Neutrophil (primary cell): Measurements from ENCODE around the gene VGLL4.

Experiments used
- H3K27ac ChIP-seq: fragments of 200-600 bp; sonication (generic); 2 replicates; pipeline ENCODE4 v1.5.1; 2016; ENCODE audit warnings: mild to moderate bottlenecking, moderate library complexity
- H3K27me3 ChIP-seq: fragments of 200-600 bp; sonication (generic); 2 replicates; pipeline ENCODE4 v1.6.0; 2016; ENCODE audit warnings: mild to moderate bottlenecking
- H3K36me3 ChIP-seq: fragments of 200-600 bp; sonication (generic); 2 replicates; pipeline ENCODE4 v1.5.1; 2017
- H3K4me1 ChIP-seq, 2 experiments: fragments of 200-600 bp in 1 of 2; sonication (generic) in 1 of 2; 1 replicate in 1 of 2; 2 replicates in 1 of 2; pipeline versions ENCODE4 v1.5.1 to v1.6.1; 2013 to 2016; ENCODE audit warnings: low read depth in 1 of 2, low read length in 1 of 2, mild to moderate bottlenecking in 1 of 2, moderate library complexity in 1 of 2; ENCODE audit not compliant: control insufficient read depth in 1 of 2, insufficient read depth in 1 of 2
- H3K4me3 ChIP-seq, 2 experiments: fragments of 200-600 bp in 1 of 2; sonication (generic) in 1 of 2; 1 replicate in 1 of 2; 2 replicates in 1 of 2; pipeline ENCODE4 v1.5.1; 2013 to 2016; ENCODE audit warnings: low read depth in 1 of 2, low read length in 1 of 2, mild to moderate bottlenecking in 1 of 2, moderate library complexity in 1 of 2
- H3K9me3 ChIP-seq: fragments of 200-600 bp; sonication (generic); 2 replicates; pipeline ENCODE4 v1.5.1; 2016
- TF ChIP-seq, protein P1 (sequence below): fragments of 200-600 bp; sonication (generic); IDR thresholded peaks from 2 replicates; pipeline ENCODE4 v1.5.1; 2016; ENCODE audit warnings: antibody characterized with exemption

Gene VGLL4

DNA sequence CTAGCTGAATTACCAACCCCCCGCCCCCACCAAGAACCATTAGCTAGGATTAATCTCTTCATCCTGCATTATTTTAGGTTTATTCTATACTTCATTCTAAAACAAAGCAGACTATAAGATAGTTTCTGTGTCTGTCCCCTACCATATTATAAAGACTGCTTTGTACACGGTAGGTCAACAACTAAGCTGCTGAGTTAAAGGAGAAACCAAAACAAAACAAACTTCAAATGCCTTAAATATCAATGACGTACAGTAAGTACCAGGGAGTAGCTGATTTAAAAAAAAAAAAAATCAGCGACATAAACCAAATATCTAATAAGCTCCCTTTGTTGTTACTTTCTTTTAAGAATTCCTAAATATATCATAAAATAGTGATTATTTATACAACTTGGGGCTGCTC, 7.8 kb upstream of the VGLL4 start:
- Histone ChIP-seq H3K4me1 (no peaks in the 10 kb centered on the region), H3K36me3 (no peaks in the 10 kb centered on the region), H3K4me3 (no peak overlapping the region), H3K27ac (no peak overlapping the region), H3K9me3 (no peaks in the 10 kb centered on the region), H3K27me3 (no peaks in the 10 kb centered on the region)
- TF ChIP-seq, protein P1, sequence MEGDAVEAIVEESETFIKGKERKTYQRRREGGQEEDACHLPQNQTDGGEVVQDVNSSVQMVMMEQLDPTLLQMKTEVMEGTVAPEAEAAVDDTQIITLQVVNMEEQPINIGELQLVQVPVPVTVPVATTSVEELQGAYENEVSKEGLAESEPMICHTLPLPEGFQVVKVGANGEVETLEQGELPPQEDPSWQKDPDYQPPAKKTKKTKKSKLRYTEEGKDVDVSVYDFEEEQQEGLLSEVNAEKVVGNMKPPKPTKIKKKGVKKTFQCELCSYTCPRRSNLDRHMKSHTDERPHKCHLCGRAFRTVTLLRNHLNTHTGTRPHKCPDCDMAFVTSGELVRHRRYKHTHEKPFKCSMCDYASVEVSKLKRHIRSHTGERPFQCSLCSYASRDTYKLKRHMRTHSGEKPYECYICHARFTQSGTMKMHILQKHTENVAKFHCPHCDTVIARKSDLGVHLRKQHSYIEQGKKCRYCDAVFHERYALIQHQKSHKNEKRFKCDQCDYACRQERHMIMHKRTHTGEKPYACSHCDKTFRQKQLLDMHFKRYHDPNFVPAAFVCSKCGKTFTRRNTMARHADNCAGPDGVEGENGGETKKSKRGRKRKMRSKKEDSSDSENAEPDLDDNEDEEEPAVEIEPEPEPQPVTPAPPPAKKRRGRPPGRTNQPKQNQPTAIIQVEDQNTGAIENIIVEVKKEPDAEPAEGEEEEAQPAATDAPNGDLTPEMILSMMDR: no peak

DNA sequence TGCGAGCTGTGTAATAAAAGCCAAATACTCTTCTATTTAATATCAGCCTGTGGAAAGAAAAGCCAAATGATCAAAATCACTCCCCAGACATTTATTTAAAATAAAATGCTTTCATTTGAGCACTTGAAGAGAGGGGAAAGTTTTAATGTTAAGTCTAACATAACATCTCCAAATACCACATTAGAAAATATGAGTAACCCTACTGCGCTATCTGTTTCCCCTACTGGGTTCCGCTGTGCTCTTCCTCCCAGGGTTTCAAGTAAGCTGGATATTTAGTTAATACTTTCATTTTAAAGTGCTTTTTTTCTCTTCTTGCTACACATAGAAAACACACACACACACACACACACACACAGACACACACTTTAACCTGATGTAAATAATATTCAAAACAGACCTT, 6.7 kb upstream of the VGLL4 start:
- TF ChIP-seq, protein P1: no peak
- no peak overlapping the region for H3K4me3 ChIP-seq
- H3K27ac ChIP-seq: no peak overlapping the region
- H3K36me3 ChIP-seq: no peaks in the 10 kb centered on the region
- no peaks in the 10 kb centered on the region for H3K9me3 ChIP-seq
- H3K4me1 ChIP-seq: no peaks in the 10 kb centered on the region
- H3K27me3 ChIP-seq: no peaks in the 10 kb centered on the region

DNA sequence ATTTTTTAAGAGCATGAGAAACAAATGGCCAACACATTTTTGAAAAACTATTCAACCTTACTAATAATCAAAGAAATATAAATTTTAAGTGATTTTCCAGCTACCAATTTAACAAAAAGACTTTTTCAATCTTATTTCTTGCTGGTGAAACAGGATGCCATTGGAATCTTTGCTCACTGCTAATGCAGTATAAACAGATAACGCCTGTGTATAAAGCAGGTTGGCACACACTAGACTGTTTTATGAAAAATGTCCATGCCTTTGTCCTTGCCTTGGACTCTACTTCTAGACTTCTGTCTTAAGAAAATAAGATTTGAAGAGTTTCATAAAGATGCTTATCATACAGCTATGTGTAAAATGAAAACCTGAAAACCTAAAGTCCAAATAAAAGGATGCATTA, 5.0 kb upstream of the VGLL4 start:
- TF ChIP-seq, protein P1: no peak
- no peaks in the 10 kb centered on the region for H3K36me3 ChIP-seq
- no peak overlapping the region for H3K4me3 ChIP-seq
- no peak overlapping the region for H3K27ac ChIP-seq
- peaks cover 0 to 3% of the 10 kb centered on the region in 2 experiments for H3K4me1 ChIP-seq
- H3K27me3 ChIP-seq: no peaks in the 10 kb centered on the region
- no peaks in the 10 kb centered on the region for H3K9me3 ChIP-seq

DNA sequence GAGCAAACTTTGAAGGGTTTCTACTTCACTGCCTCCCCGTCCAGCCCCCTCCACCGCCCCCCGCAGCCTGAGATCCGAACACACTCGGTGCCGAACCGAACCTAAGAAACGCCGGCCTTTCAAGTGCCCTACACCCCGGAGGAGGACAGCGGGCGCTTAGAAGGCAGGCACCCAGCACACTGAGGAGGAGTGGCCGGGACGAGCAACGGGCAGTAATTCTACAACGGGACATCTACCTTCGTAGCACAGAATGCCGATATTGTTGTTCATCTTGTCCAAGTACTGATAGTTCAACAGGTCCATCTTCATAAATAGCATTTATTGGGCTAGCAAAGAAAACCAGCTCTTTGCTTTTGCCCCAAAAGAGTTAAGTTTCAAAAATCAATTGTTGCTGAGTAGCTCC, 513 bp downstream of the VGLL4 start:
- TF ChIP-seq, protein P1: no peak
- no peaks in the 10 kb centered on the region for H3K9me3 ChIP-seq
- no peaks in the 10 kb centered on the region for H3K36me3 ChIP-seq

DNA sequence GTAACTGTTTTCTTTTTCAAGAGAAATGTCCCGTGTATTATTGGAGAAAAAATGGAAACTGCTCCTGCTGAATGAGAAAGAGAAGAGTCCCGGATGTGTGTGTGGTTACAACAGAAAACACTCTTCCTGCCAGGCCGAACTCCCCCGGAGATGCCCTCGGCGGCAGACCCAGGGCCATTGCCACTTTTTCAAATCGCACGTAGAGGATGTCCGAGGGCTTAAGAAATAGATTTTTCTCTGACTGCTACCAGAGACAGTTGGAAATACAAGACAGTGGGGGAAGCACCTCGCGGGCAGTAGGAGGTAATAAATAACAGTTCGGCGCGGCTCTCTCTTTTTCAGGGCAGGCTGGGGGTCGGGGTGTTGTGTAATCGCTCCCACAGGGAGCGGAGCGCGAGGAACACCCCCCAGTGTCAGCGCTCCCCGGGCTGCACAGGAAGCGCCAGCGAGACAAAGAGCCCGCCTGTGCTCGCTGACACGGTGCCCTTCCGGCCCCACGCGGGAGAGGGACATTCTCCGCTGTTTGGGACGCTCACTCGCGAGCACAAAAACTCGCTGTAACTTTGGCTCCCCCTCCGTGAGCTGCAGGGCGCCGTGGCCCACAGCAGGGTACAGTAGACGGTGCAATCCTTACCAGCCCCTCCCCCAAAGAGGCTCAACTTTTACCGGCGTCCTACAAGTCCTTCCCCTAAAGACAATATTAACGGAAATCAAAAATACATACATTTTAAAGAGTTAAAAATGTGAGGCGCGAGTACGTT, 1.1 kb downstream of the VGLL4 start:
- H3K27ac ChIP-seq: peak overlapping the region; percentile 90
- H3K4me3 ChIP-seq: peak overlapping the region; percentile 75 to 76
- H3K4me1 ChIP-seq: peaks cover 10 to 23% of the 10 kb centered on the region in 2 experiments
- no peaks in the 10 kb centered on the region for H3K36me3 ChIP-seq
- no peaks in the 10 kb centered on the region for H3K27me3 ChIP-seq
- no peaks in the 10 kb centered on the region for H3K9me3 ChIP-seq
- TF ChIP-seq, protein P1: no peak

More for the DNA sequence above, 513 bp downstream of the VGLL4 start:
- Histone ChIP-seq H3K27ac (peak overlapping the region; percentile 90), H3K4me1 (peaks cover 10 to 23% of the 10 kb centered on the region in 2 experiments), H3K27me3 (no peaks in the 10 kb centered on the region), H3K4me3 (peak overlapping the region; percentile 75 to 76)
